ENCODE measurements around the gene ALKBH2. TPM values are rescaled to one million over a fixed set of nuclear protein-coding genes. Genes with fewer than 3 reads are reported as not detected.

The ALKBH2 gene
- 10 to 100 TPM in 3 of 4 donors, 1 to 10 TPM in 1; 2.1 to 26.5 (median 19.1) TPM for total RNA-seq

- Histone ChIP-seq H3K27me3 (no peaks in the 10 kb centered on the region), H3K4me1 (peaks cover 10 to 17% of the 10 kb centered on the region in 2 donors), H3K27ac (peak within 1 kb of the TSS; percentile 62 to 78), H3K4me3 (peak within 1 kb of the TSS; percentile 49 to 50), H3K36me3 (no peaks in the 10 kb centered on the region), H3K9me3 (no peaks in the 10 kb centered on the region)
- peak; percentile 90 to 92 for DNase-seq
- TF ChIP-seq POLR2A (IDR thresholded peaks at IDR 0.05) = peak; percentile 17 to 49
- TF ChIP-seq, protein P1, sequence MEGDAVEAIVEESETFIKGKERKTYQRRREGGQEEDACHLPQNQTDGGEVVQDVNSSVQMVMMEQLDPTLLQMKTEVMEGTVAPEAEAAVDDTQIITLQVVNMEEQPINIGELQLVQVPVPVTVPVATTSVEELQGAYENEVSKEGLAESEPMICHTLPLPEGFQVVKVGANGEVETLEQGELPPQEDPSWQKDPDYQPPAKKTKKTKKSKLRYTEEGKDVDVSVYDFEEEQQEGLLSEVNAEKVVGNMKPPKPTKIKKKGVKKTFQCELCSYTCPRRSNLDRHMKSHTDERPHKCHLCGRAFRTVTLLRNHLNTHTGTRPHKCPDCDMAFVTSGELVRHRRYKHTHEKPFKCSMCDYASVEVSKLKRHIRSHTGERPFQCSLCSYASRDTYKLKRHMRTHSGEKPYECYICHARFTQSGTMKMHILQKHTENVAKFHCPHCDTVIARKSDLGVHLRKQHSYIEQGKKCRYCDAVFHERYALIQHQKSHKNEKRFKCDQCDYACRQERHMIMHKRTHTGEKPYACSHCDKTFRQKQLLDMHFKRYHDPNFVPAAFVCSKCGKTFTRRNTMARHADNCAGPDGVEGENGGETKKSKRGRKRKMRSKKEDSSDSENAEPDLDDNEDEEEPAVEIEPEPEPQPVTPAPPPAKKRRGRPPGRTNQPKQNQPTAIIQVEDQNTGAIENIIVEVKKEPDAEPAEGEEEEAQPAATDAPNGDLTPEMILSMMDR (IDR thresholded peaks at IDR 0.05) = peak; percentile 97 to 99 (median 98)
- intact Hi-C loops (cut with DNase I; ENCODE audit: low total_unique reads) = loop anchor here (10.0 kb wide), 1 partner anchor 528 kb away; the partner anchor contains the start of genes ISCU and SART3
Observed at GRCh38 chr12:109093022-109093918, at the start of gene ALKBH2. TSS of gene ALKBH2 (minus strand) at chr12:109093472. CDS start at chr12:109092786, 686 bp downstream.

DNA sequence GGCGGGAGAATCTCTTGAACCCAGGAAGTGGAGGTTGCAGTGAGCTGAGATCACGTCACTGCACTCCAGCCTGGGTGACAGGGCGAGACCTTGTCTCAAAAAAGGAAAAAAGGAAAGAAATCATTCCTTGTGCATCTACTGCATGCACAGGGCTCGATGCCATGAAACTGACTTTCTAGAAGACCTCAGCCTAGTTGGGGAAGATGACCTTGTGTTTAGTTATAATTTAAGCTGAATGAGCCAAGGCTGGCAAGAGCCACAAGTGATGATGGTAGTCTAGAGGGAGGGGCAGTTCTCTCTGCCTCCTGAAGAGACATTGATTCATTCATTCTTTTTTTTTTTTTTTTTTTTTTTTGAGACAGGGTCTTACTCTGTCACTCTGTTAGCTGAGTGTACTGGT, 47.3 kb upstream of the ALKBH2 start:
- Histone ChIP-seq H3K4me1 (no peaks in the 10 kb centered on the region), H3K4me3 (no peak overlapping the region), H3K36me3 (no peaks in the 10 kb centered on the region), H3K9me3 (no peaks in the 10 kb centered on the region), H3K27me3 (no peaks in the 10 kb centered on the region), H3K27ac (no peak overlapping the region)
- no peak for DNase-seq
- no peak for TF ChIP-seq POLR2A (IDR thresholded peaks at IDR 0.05)
- TF ChIP-seq, protein P1 (IDR thresholded peaks at IDR 0.05) = no peak
- intact Hi-C loops (cut with DNase I; ENCODE audit: low total_unique reads) = no loop called here

- no peak overlapping the region for H3K27ac ChIP-seq
- H3K4me1 ChIP-seq = no peaks in the 10 kb centered on the region
- no peaks in the 10 kb centered on the region for H3K36me3 ChIP-seq
- H3K27me3 ChIP-seq = no peaks in the 10 kb centered on the region
- TF ChIP-seq, protein P1 (IDR thresholded peaks at IDR 0.05) = no peak
- no peak for DNase-seq
- intact Hi-C loops (cut with DNase I; ENCODE audit: low total_unique reads) = no loop called here
- no peaks in the 10 kb centered on the region for H3K9me3 ChIP-seq
- no peak overlapping the region for H3K4me3 ChIP-seq
Observed at GRCh38 chr12:109139791-109140190, 46.5 kb upstream of the ALKBH2 start.

DNA sequence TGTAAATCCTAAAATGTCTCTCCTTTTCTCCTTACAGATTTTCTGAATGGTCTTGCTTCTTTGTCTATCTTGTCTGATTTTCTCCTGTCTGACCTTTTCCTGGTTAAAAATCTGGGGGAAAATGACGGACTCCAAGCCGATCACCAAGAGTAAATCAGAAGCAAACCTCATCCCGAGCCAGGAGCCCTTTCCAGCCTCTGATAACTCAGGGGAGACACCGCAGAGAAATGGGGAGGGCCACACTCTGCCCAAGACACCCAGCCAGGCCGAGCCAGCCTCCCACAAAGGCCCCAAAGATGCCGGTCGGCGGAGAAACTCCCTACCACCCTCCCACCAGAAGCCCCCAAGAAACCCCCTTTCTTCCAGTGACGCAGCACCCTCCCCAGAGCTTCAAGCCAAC, 46.1 kb upstream of the ALKBH2 start:
- no peak overlapping the region for H3K4me3 ChIP-seq
- H3K36me3 ChIP-seq = no peaks in the 10 kb centered on the region
- H3K27me3 ChIP-seq = no peaks in the 10 kb centered on the region
- no peak overlapping the region for H3K27ac ChIP-seq
- DNase-seq = no peak
- H3K9me3 ChIP-seq = no peaks in the 10 kb centered on the region
- intact Hi-C loops (cut with DNase I; ENCODE audit: low total_unique reads) = no loop called here
- TF ChIP-seq POLR2A (IDR thresholded peaks at IDR 0.05) = no peak
- TF ChIP-seq, protein P1 (IDR thresholded peaks at IDR 0.05) = no peak
- H3K4me1 ChIP-seq = no peaks in the 10 kb centered on the region

GRCh38 chr12:109137055-109137454, 43.8 kb upstream of the ALKBH2 start:
- DNase-seq = no peak
- H3K36me3 ChIP-seq = no peaks in the 10 kb centered on the region
- H3K9me3 ChIP-seq = no peaks in the 10 kb centered on the region
- no peaks in the 10 kb centered on the region for H3K27me3 ChIP-seq
- peak overlapping the region; percentile 44 to 66 for H3K27ac ChIP-seq
- TF ChIP-seq POLR2A (IDR thresholded peaks at IDR 0.05) = no peak
- TF ChIP-seq, protein P1 (IDR thresholded peaks at IDR 0.05) = no peak
- H3K4me3 ChIP-seq = no peak overlapping the region
- intact Hi-C loops (cut with DNase I; ENCODE audit: low total_unique reads) = no loop called here
- no peaks in the 10 kb centered on the region for H3K4me1 ChIP-seq
